GM13977 (cell line): Measurements from ENCODE around the gene LMO7.

Experiments
- DNase-seq: peaks from one replicate; pipeline ENCODE4 v3.0.0; 2012; ENCODE audit warnings: low spot score
- CTCF ChIP-seq: IDR thresholded peaks from 2 replicates; pipeline ENCODE4 v1.5.1; 2012; ENCODE audit warnings: mild to moderate bottlenecking, control low read depth; ENCODE audit not compliant: insufficient read depth; ENCODE audit errors: extremely low read depth, missing control alignments
- in situ Hi-C: fragments of 300-500 bp; cut with MboI; formaldehyde crosslinking; loops from one replicate; pipeline ENCODE4 v1.12.0; 2022; ENCODE audit warnings: low sequenced_read_pairs, low pct_unique_long_range_greater_than_20kb, mixed read lengths, inconsistent platforms; ENCODE audit not compliant: unreplicated experiment

LMO7 gene

GRCh38 chr13:75804605-75805004 lies 168.5 kb downstream of the LMO7 start:
- no peak for DNase-seq
- TF ChIP-seq CTCF, result no peak
- in situ Hi-C loops, result no loop called here

GRCh38 chr13:75806117-75806516 lies 170.0 kb downstream of the LMO7 start:
- in situ Hi-C loops, result no loop called here
- DNase-seq, result no peak
- no peak for TF ChIP-seq CTCF

- no peak for TF ChIP-seq CTCF
- in situ Hi-C loops, result no loop called here
- no peak for DNase-seq
Measured at GRCh38 chr13:75811361-75811760, 175.2 kb downstream of the LMO7 start.

- in situ Hi-C loops, result no loop called here
- no peak for DNase-seq
- no peak for TF ChIP-seq CTCF
Measured at GRCh38 chr13:75811841-75812240, 175.7 kb downstream of the LMO7 start.

GRCh38 chr13:75812751-75813181 lies 176.6 kb downstream of the LMO7 start:
- in situ Hi-C loops, result no loop called here
- no peak for DNase-seq
- no peak for TF ChIP-seq CTCF

GRCh38 chr13:75813323-75813722 lies 177.2 kb downstream of the LMO7 start:
- TF ChIP-seq CTCF, result no peak
- in situ Hi-C loops, result no loop called here
- no peak for DNase-seq
